ENCODE data around the gene LMX1B.

Gene LMX1B

DNA sequence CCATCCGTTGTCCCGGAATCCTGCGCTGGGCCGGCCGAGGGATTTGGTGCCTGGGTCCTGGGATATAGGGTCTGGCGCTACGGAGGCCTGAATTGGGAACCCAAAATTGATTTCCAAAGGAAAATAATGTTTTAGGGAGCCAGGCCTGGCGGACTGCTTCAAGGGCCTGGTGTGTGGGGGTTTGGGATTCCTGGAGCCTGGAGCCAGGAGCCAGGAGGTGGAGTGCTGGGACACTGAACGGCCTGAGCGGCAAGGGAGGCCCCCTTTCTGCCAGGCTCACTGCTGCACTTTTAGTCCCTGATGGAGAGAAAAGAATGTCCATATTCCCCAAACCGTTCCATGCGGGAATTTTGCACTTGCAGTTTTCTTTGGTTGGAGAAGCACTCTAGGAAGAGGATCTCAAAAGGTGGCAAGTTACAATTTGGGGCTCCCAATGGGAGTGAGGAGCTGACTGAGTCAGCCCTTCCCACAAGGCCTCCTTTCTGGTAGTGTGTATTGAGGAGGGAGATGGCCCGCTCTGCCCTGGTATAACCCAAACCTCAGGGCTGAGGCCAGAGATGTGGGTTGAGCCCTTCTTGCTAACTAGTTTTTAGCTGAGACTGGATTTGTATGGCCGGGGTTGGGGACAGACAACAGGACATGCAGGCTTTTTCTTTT, 2.2 kb downstream of the LMX1B start (continued):
- TF ChIP-seq ZNF70 (CRISPR knock-in tag; IDR thresholded peaks at IDR 0.05) (no peak), SNAI2 (CRISPR knock-in tag; IDR thresholded peaks at IDR 0.05) (no peak), BACH2 (CRISPR knock-in tag; IDR thresholded peaks at IDR 0.05; ENCODE audit: borderline replicate concordance) (no peak), ESRRG (CRISPR knock-in tag; IDR thresholded peaks at IDR 0.05) (no peak), PPARA (CRISPR knock-in tag; IDR thresholded peaks at IDR 0.05; ENCODE audit: borderline replicate concordance) (no peak), POU6F1 (CRISPR knock-in tag; IDR thresholded peaks at IDR 0.05; ENCODE audit: borderline replicate concordance, low read depth) (no peak)

- TF ChIP-seq ZFP30 (CRISPR knock-in tag; IDR thresholded peaks at IDR 0.05) (no peak), ESRRG (CRISPR knock-in tag; IDR thresholded peaks at IDR 0.05) (no peak), TOX (CRISPR knock-in tag; IDR thresholded peaks at IDR 0.05; ENCODE audit: borderline replicate concordance) (no peak), SNAI2 (CRISPR knock-in tag; IDR thresholded peaks at IDR 0.05) (no peak), BACH2 (CRISPR knock-in tag; IDR thresholded peaks at IDR 0.05; ENCODE audit: borderline replicate concordance) (no peak), OSR1 (CRISPR knock-in tag; IDR thresholded peaks at IDR 0.05) (no peak), PPARA (CRISPR knock-in tag; IDR thresholded peaks at IDR 0.05; ENCODE audit: borderline replicate concordance) (no peak), ZNF565 (CRISPR knock-in tag; conservative IDR thresholded peaks at IDR 0.05; ENCODE audit: low read depth) (no peak), ZNF70 (CRISPR knock-in tag; IDR thresholded peaks at IDR 0.05) (no peak), POU6F1 (CRISPR knock-in tag; IDR thresholded peaks at IDR 0.05; ENCODE audit: borderline replicate concordance, low read depth) (no peak), ZC3H10 (CRISPR knock-in tag; IDR thresholded peaks at IDR 0.05) (no peak), ISL1 (CRISPR knock-in tag; IDR thresholded peaks at IDR 0.05) (no peak), CSDC2 (CRISPR knock-in tag; IDR thresholded peaks at IDR 0.05) (no peak)
- TF ChIP-seq, protein P1, sequence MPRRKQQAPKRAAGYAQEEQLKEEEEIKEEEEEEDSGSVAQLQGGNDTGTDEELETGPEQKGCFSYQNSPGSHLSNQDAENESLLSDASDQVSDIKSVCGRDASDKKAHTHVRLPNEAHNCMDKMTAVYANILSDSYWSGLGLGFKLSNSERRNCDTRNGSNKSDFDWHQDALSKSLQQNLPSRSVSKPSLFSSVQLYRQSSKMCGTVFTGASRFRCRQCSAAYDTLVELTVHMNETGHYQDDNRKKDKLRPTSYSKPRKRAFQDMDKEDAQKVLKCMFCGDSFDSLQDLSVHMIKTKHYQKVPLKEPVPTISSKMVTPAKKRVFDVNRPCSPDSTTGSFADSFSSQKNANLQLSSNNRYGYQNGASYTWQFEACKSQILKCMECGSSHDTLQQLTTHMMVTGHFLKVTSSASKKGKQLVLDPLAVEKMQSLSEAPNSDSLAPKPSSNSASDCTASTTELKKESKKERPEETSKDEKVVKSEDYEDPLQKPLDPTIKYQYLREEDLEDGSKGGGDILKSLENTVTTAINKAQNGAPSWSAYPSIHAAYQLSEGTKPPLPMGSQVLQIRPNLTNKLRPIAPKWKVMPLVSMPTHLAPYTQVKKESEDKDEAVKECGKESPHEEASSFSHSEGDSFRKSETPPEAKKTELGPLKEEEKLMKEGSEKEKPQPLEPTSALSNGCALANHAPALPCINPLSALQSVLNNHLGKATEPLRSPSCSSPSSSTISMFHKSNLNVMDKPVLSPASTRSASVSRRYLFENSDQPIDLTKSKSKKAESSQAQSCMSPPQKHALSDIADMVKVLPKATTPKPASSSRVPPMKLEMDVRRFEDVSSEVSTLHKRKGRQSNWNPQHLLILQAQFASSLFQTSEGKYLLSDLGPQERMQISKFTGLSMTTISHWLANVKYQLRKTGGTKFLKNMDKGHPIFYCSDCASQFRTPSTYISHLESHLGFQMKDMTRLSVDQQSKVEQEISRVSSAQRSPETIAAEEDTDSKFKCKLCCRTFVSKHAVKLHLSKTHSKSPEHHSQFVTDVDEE (CRISPR knock-in tag; IDR thresholded peaks at IDR 0.05), result no peak
- TF ChIP-seq, protein P2, sequence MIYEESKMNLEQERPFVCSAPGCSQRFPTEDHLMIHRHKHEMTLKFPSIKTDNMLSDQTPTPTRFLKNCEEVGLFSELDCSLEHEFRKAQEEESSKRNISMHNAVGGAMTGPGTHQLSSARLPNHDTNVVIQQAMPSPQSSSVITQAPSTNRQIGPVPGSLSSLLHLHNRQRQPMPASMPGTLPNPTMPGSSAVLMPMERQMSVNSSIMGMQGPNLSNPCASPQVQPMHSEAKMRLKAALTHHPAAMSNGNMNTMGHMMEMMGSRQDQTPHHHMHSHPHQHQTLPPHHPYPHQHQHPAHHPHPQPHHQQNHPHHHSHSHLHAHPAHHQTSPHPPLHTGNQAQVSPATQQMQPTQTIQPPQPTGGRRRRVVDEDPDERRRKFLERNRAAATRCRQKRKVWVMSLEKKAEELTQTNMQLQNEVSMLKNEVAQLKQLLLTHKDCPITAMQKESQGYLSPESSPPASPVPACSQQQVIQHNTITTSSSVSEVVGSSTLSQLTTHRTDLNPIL (CRISPR knock-in tag; IDR thresholded peaks at IDR 0.05; ENCODE audit: low read depth), result no peak
- no peak for ATAC-seq
Measured at GRCh38 chr9:126616521-126616976, 2.8 kb downstream of the LMX1B start.

GRCh38 chr9:126617003-126617822, 3.5 kb downstream of the LMX1B start:
- no peak for ATAC-seq
- TF ChIP-seq ZNF70 (CRISPR knock-in tag; IDR thresholded peaks at IDR 0.05), result no peak
- no peak for TF ChIP-seq ZNF8 (CRISPR knock-in tag; IDR thresholded peaks at IDR 0.05)
- TF ChIP-seq GLIS3 (CRISPR knock-in tag; IDR thresholded peaks at IDR 0.05), result no peak
- TF ChIP-seq TOX (CRISPR knock-in tag; IDR thresholded peaks at IDR 0.05; ENCODE audit: borderline replicate concordance), result no peak
- no peak for TF ChIP-seq ISL1 (CRISPR knock-in tag; IDR thresholded peaks at IDR 0.05)
- TF ChIP-seq, protein P3, sequence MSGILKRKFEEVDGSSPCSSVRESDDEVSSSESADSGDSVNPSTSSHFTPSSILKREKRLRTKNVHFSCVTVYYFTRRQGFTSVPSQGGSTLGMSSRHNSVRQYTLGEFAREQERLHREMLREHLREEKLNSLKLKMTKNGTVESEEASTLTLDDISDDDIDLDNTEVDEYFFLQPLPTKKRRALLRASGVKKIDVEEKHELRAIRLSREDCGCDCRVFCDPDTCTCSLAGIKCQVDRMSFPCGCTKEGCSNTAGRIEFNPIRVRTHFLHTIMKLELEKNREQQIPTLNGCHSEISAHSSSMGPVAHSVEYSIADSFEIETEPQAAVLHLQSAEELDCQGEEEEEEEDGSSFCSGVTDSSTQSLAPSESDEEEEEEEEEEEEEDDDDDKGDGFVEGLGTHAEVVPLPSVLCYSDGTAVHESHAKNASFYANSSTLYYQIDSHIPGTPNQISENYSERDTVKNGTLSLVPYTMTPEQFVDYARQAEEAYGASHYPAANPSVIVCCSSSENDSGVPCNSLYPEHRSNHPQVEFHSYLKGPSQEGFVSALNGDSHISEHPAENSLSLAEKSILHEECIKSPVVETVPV (CRISPR knock-in tag; IDR thresholded peaks at IDR 0.05), result no peak
- TF ChIP-seq, protein P4, sequence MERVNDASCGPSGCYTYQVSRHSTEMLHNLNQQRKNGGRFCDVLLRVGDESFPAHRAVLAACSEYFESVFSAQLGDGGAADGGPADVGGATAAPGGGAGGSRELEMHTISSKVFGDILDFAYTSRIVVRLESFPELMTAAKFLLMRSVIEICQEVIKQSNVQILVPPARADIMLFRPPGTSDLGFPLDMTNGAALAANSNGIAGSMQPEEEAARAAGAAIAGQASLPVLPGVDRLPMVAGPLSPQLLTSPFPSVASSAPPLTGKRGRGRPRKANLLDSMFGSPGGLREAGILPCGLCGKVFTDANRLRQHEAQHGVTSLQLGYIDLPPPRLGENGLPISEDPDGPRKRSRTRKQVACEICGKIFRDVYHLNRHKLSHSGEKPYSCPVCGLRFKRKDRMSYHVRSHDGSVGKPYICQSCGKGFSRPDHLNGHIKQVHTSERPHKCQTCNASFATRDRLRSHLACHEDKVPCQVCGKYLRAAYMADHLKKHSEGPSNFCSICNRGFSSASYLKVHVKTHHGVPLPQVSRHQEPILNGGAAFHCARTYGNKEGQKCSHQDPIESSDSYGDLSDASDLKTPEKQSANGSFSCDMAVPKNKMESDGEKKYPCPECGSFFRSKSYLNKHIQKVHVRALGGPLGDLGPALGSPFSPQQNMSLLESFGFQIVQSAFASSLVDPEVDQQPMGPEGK (CRISPR knock-in tag; IDR thresholded peaks at IDR 0.05; ENCODE audit: borderline replicate concordance), result no peak
- TF ChIP-seq ZC3H10 (CRISPR knock-in tag; IDR thresholded peaks at IDR 0.05), result no peak
- no peak for TF ChIP-seq TCF4 (CRISPR knock-in tag; IDR thresholded peaks at IDR 0.05; ENCODE audit: borderline replicate concordance)

All from SK-N-SH treated with all-trans-retinoic acid at 6 μM for 48 hours (cell line).